A549 treated with ZK216348 at 1 μM for 4 hours (cell line): Measurements from ENCODE around the gene INPP5E. TPM values are rescaled to one million over a fixed set of nuclear protein-coding genes. Genes with fewer than 3 reads are reported as not detected.

Source experiments
- total RNA-seq: library from RNA; stranded (reverse); fragments of 200-300 nt; extraction: Qiagen RNA extraction; gene quantifications from 5 replicates; pipeline ENCODE4 v1.2.3, GENCODE V29; 2022; ENCODE audit warnings: low read depth

Gene INPP5E
- 10.6 to 24.3 TPM (median 22.4 TPM) in 5 replicates for total RNA-seq

GRCh38 chr9:136439481-136440408 is at the start of gene INPP5E:
INPP5E (minus strand) TSS chr9:136439845; CDS start chr9:136439419, 426 bp downstream.

GRCh38 chr9:136482793-136483588 is 43.3 kb upstream of the INPP5E start, which contains the start of gene SEC16A:
SEC16A (minus strand) TSS chr9:136483040; CDS start chr9:136477615, 5,425 bp downstream.

GRCh38 chr9:136410500-136411287 is 29.0 kb downstream of the INPP5E start, which contains the start of the genes ENTR1 and PMPCA:
ENTR1 (minus strand) TSS chr9:136410614; CDS start chr9:136410397, 217 bp downstream.
PMPCA (plus strand) TSS chr9:136410658; CDS start chr9:136410669, 11 bp downstream.

GRCh38 chr9:136400038-136400834 is 39.4 kb downstream of the INPP5E start, which contains the start of gene SNAPC4:
SNAPC4 (minus strand) TSS chr9:136400170; CDS start chr9:136398428, 1,742 bp downstream.

Other genes starting within 250 kb of the INPP5E start
- 0.09 to 0.14 TPM (median 0.12 TPM) in 4 of 5 replicates, not detected in the other for gene LHX3, start 234.7 kb downstream of the INPP5E start, total RNA-seq
- 21.1 to 30.5 TPM (median 28.8 TPM) in 5 replicates for gene QSOX2, start 194.0 kb downstream of the INPP5E start, total RNA-seq
- 0.04 TPM in 1 of 5 replicates, not detected in the others for gene CCDC187, start 135.8 kb downstream of the INPP5E start, total RNA-seq
- 6.8 to 16.6 TPM (median 12.6 TPM) in 5 replicates for gene GPSM1, start 112.3 kb downstream of the INPP5E start, total RNA-seq
- 18.5 to 42.0 TPM (median 40.8 TPM) in 5 replicates for gene DNLZ, start 76.1 kb downstream of the INPP5E start, total RNA-seq
- gene CARD9, start 66.2 kb downstream of the INPP5E start, total RNA-seq = 0.85 to 2.3 TPM (median 1.0 TPM) in 5 replicates
- 8.1 to 14.7 TPM (median 12.2 TPM) in 5 replicates for gene SNAPC4, start 39.7 kb downstream of the INPP5E start, total RNA-seq
- 64.7 to 79.8 TPM (median 73.9 TPM) in 5 replicates for gene ENTR1, start 29.2 kb downstream of the INPP5E start, total RNA-seq
- 73.4 to 84.0 TPM (median 76.4 TPM) in 5 replicates for gene PMPCA, start 29.2 kb downstream of the INPP5E start, total RNA-seq
- 43.4 to 63.1 TPM (median 61.3 TPM) in 5 replicates for gene SEC16A, start 43.2 kb upstream of the INPP5E start, total RNA-seq
- 5.0 to 13.7 TPM (median 12.6 TPM) in 5 replicates for gene NOTCH1, start 106.2 kb upstream of the INPP5E start, total RNA-seq
- gene EGFL7, start 223.1 kb upstream of the INPP5E start, total RNA-seq = 29.7 to 58.6 TPM (median 53.0 TPM) in 5 replicates
- gene AGPAT2, start 247.6 kb upstream of the INPP5E start, total RNA-seq = 51.4 to 112 TPM (median 101 TPM) in 5 replicates